A673 (cell line): Measurements from ENCODE around the gene ZNF692. TPM values are rescaled to one million over a fixed set of nuclear protein-coding genes. Genes with fewer than 3 reads are reported as not detected.

Experiments
- BruUV-seq: library from RNA; stranded (reverse); fragments of 400-500 nt; replicated peaks from 2 replicates; lab custom pipeline; 2021; lab: Mats Ljungman, UMichigan
- CTCF ChIA-PET: fragments of 300-600 bp; sonication (Branson Sonifier 250); formaldehyde crosslinking; loops from one replicate; lab custom pipeline; 2022; ENCODE audit warnings: antibody characterized with exemption; lab: Charles Lee
- POLR2A ChIA-PET: fragments of 300-600 bp; sonication (Branson Sonifier 250); formaldehyde crosslinking; loops from one replicate; lab custom pipeline; 2022; ENCODE audit warnings: antibody characterized with exemption; ENCODE audit not compliant: low non-redundant PET; lab: Charles Lee
- DNase-seq: peaks from one replicate; pipeline ENCODE4 v3.0.0-alpha.2; 2015; ENCODE audit warnings: low spot score
- H3K27ac ChIP-seq: fragments of 200-600 bp; sonication (generic); 2 replicates; pipeline ENCODE4 v1.5.1; 2016; ENCODE audit warnings: mixed run types, low read depth, mild to moderate bottlenecking, mixed read lengths, antibody characterized with exemption, low read length; ENCODE audit not compliant: poor library complexity, severe bottlenecking
- H3K27me3 ChIP-seq: fragments of 200-600 bp; sonication (generic); replicated peaks from 2 replicates; pipeline ENCODE4 v1.6.1; 2017; ENCODE audit warnings: mixed run types, low read depth, mild to moderate bottlenecking, mixed read lengths, antibody characterized with exemption, low read length; ENCODE audit not compliant: insufficient read depth, poor library complexity
- H3K36me3 ChIP-seq: fragments of 200-600 bp; sonication (generic); 2 replicates; pipeline ENCODE4 v1.6.1; 2016; ENCODE audit warnings: mixed run types, mild to moderate bottlenecking, mixed read lengths, antibody characterized with exemption, low read length; ENCODE audit not compliant: insufficient read depth, poor library complexity, severe bottlenecking
- H3K4me1 ChIP-seq: fragments of 200-600 bp; sonication (generic); 2 replicates; pipeline ENCODE4 v1.6.1; 2017; ENCODE audit warnings: mixed run types, mild to moderate bottlenecking, mixed read lengths, antibody characterized with exemption, low read length; ENCODE audit not compliant: insufficient read depth, poor library complexity, severe bottlenecking
- H3K4me3 ChIP-seq: fragments of 200-600 bp; sonication (generic); 2 replicates; pipeline ENCODE4 v1.5.1; 2016; ENCODE audit warnings: low read depth, mixed run types, mild to moderate bottlenecking, mixed read lengths, low read length; ENCODE audit not compliant: poor library complexity, severe bottlenecking
- H3K9me3 ChIP-seq: fragments of 200-600 bp; sonication (generic); 2 replicates; pipeline ENCODE4 v1.6.1; 2016; ENCODE audit warnings: mixed run types, low read depth, mild to moderate bottlenecking, mixed read lengths, antibody characterized with exemption, low read length; ENCODE audit not compliant: poor library complexity, severe bottlenecking
- CTCF ChIP-seq: fragments of 300-800, 200-600 bp; sonication (generic); conservative IDR thresholded peaks from 2 replicates; pipeline ENCODE4 v1.5.1; 2017; ENCODE audit warnings: low read depth, mild to moderate bottlenecking, antibody characterized with exemption, low read length, moderate library complexity, mixed read lengths
- EZH2 ChIP-seq: fragments of 200-600 bp; sonication (generic); IDR thresholded peaks from 2 replicates; pipeline ENCODE4 v1.6.1; 2017; ENCODE audit warnings: borderline replicate concordance, low read depth, mild to moderate bottlenecking, mixed read lengths, antibody characterized with exemption, low read length; ENCODE audit not compliant: poor library complexity, severe bottlenecking
- intact Hi-C: fragments of 100-400 bp; cut with micrococcal nuclease; formaldehyde crosslinking; loops from one replicate; pipeline ENCODE4 v1.10.0; 2022; ENCODE audit not compliant: unreplicated experiment
- total RNA-seq: library from RNA; stranded (reverse); gene quantifications from 2 replicates; pipeline ENCODE4 v1.2.3, GENCODE V29; 2021

The ZNF692 gene
- total RNA-seq, 1 experiment from 2014 or later: 64.5 TPM

- H3K4me1 ChIP-seq: no peaks in the 10 kb centered on the region
- intact Hi-C loops: no loop called here
- peaks cover 36% of the 10 kb centered on the region for H3K36me3 ChIP-seq
- CTCF ChIA-PET: no interaction called here
- TF ChIP-seq CTCF (no peak), EZH2 (no peak)
- DNase-seq: no peak
- POLR2A ChIA-PET: no interaction called here
- H3K27ac ChIP-seq: no peak overlapping the region
- no peak overlapping the region for H3K4me3 ChIP-seq
- no peaks in the 10 kb centered on the region for H3K27me3 ChIP-seq
- BruUV-seq: no TSS peak
- H3K9me3 ChIP-seq: no peaks in the 10 kb centered on the region
Observed at GRCh38 chr1:248847181-248847955, 11.5 kb downstream of the ZNF692 start.

GRCh38 chr1:248844526-248844925 is 14.4 kb downstream of the ZNF692 start:
- no TSS peak for BruUV-seq

DNA sequence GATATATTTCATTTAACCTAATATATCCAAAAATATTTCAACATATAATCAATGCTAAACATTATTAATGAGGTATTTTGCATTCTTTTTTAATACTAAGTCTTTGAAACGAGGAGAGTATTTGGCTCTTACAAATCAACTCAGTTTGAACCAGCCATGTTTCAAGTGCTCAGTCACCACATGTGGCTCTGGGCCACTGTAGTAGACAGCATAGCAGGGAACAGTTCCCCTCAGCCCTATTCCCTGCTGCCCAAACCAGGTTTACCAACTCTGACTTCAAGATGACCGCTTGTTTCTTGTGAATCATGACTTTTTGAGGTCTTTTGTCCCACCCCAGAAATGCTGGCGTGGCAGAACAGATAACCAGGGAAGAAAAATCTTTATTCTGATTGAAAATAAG is 15.2 kb downstream of the ZNF692 start:
- Histone ChIP-seq H3K27me3 (no peaks in the 10 kb centered on the region), H3K36me3 (peaks cover 10% of the 10 kb centered on the region), H3K4me1 (peaks cover 4% of the 10 kb centered on the region), H3K4me3 (no peak overlapping the region), H3K9me3 (no peaks in the 10 kb centered on the region), H3K27ac (no peak overlapping the region)
- intact Hi-C loops: no loop called here
- BruUV-seq: no TSS peak
- ChIA-PET CTCF (no interaction called here), POLR2A (no interaction called here)
- DNase-seq: no peak
- no peak for TF ChIP-seq EZH2
- no peak for TF ChIP-seq CTCF

More at GRCh38 chr1:248844526-248844925, 14.4 kb downstream of the ZNF692 start:
- no peak for TF ChIP-seq EZH2
- TF ChIP-seq CTCF: no peak
- POLR2A ChIA-PET: no interaction called here
- Histone ChIP-seq H3K27me3 (no peaks in the 10 kb centered on the region), H3K4me3 (no peak overlapping the region), H3K27ac (no peak overlapping the region), H3K9me3 (no peaks in the 10 kb centered on the region), H3K36me3 (peaks cover 18% of the 10 kb centered on the region), H3K4me1 (no peaks in the 10 kb centered on the region)
- DNase-seq: no peak
- intact Hi-C loops: no loop called here
- CTCF ChIA-PET: no interaction called here
